ENCODE data around the gene SMG9. TPM values are rescaled to one million over a fixed set of nuclear protein-coding genes. Genes with fewer than 3 reads are reported as not detected.

Gene SMG9
- total RNA-seq, 2 donors from 2014 or later, result 22.9 to 45.1 TPM

GRCh38 chr19:43769256-43769655 lies 14.5 kb upstream of the SMG9 start:
- 81% methylated on average over 14 of the region's 14 CpGs for WGBS
- TF ChIP-seq POLR2A (IDR thresholded peaks at IDR 0.05) (no peak), POLR2AphosphoS5 (IDR thresholded peaks at IDR 0.05) (no peak), CTCF (IDR thresholded peaks at IDR 0.05) (no peak)
- intact Hi-C loops (cut with DNase I), result no loop called here
- Histone ChIP-seq H3K36me3 (no peaks in the 10 kb centered on the region), H3K9me3 (no peaks in the 10 kb centered on the region), H3K4me3 (no peak overlapping the region), H3K27ac (peak overlapping the region; percentile 76), H3K27me3 (replicated peaks; ENCODE audit: insufficient read depth) (no peaks in the 10 kb centered on the region), H3K4me1 (replicated peaks) (peaks cover 16% of the 10 kb centered on the region)
- no peak for DNase-seq (ENCODE audit: low spot score)

- 41% methylated on average over 15 of the region's 15 CpGs for WGBS
- peak; percentile 63 for DNase-seq (ENCODE audit: low spot score)
- H3K4me1 ChIP-seq (replicated peaks), result peaks cover 16% of the 10 kb centered on the region
- no peaks in the 10 kb centered on the region for H3K9me3 ChIP-seq
- no peaks in the 10 kb centered on the region for H3K36me3 ChIP-seq
- no peak overlapping the region for H3K4me3 ChIP-seq
- H3K27me3 ChIP-seq (replicated peaks; ENCODE audit: insufficient read depth), result no peaks in the 10 kb centered on the region
- TF ChIP-seq POLR2A (IDR thresholded peaks at IDR 0.05), result no peak
- peak; percentile 86 for TF ChIP-seq POLR2AphosphoS5 (IDR thresholded peaks at IDR 0.05)
- no peak for TF ChIP-seq CTCF (IDR thresholded peaks at IDR 0.05)
- H3K27ac ChIP-seq, result peak overlapping the region; percentile 76
- intact Hi-C loops (cut with DNase I), result no loop called here
These were observed 13.7 kb upstream of the SMG9 start for GRCh38 chr19:43768273-43769050.

- Histone ChIP-seq H3K36me3 (no peaks in the 10 kb centered on the region), H3K9me3 (no peaks in the 10 kb centered on the region), H3K4me1 (replicated peaks) (peaks cover 16% of the 10 kb centered on the region), H3K4me3 (no peak overlapping the region), H3K27ac (peak overlapping the region; percentile 76), H3K27me3 (replicated peaks; ENCODE audit: insufficient read depth) (no peaks in the 10 kb centered on the region)
- intact Hi-C loops (cut with DNase I), result no loop called here
- DNase-seq (ENCODE audit: low spot score), result no peak
- WGBS, result 75% methylated on average over 1 of the region's 1 CpG
- TF ChIP-seq POLR2A (IDR thresholded peaks at IDR 0.05) (no peak), POLR2AphosphoS5 (IDR thresholded peaks at IDR 0.05) (no peak), CTCF (IDR thresholded peaks at IDR 0.05) (no peak)
These were observed 13.1 kb upstream of the SMG9 start for GRCh38 chr19:43767818-43768217.

- H3K4me1 ChIP-seq (replicated peaks), result peaks cover 16% of the 10 kb centered on the region
- no peak overlapping the region for H3K4me3 ChIP-seq
- 79% methylated on average over 7 of the region's 7 CpGs for WGBS
These were observed 12.6 kb upstream of the SMG9 start for GRCh38 chr19:43767316-43767715.

More at GRCh38 chr19:43767316-43767715, 12.6 kb upstream of the SMG9 start:
- no peak for DNase-seq (ENCODE audit: low spot score)
- intact Hi-C loops (cut with DNase I), result no loop called here
- Histone ChIP-seq H3K9me3 (no peaks in the 10 kb centered on the region), H3K27me3 (replicated peaks; ENCODE audit: insufficient read depth) (no peaks in the 10 kb centered on the region), H3K27ac (peak overlapping the region; percentile 76), H3K36me3 (no peaks in the 10 kb centered on the region)
- TF ChIP-seq CTCF (IDR thresholded peaks at IDR 0.05) (no peak), POLR2A (IDR thresholded peaks at IDR 0.05) (no peak), POLR2AphosphoS5 (IDR thresholded peaks at IDR 0.05) (no peak)
